ENCODE data around the gene CBX5. TPM values are rescaled to one million over a fixed set of nuclear protein-coding genes. Genes with fewer than 3 reads are reported as not detected.
A peak's percentile ranks its signal among the peaks of the same experiment; 100 is the strongest.

The CBX5 gene
- total and polyA plus RNA-seq, 10 of the 15 experiments (the other 5 are each of a cell fraction or from before 2014, with no cell fraction given), result 46.7 to 138 (median 74.6) TPM

DNA sequence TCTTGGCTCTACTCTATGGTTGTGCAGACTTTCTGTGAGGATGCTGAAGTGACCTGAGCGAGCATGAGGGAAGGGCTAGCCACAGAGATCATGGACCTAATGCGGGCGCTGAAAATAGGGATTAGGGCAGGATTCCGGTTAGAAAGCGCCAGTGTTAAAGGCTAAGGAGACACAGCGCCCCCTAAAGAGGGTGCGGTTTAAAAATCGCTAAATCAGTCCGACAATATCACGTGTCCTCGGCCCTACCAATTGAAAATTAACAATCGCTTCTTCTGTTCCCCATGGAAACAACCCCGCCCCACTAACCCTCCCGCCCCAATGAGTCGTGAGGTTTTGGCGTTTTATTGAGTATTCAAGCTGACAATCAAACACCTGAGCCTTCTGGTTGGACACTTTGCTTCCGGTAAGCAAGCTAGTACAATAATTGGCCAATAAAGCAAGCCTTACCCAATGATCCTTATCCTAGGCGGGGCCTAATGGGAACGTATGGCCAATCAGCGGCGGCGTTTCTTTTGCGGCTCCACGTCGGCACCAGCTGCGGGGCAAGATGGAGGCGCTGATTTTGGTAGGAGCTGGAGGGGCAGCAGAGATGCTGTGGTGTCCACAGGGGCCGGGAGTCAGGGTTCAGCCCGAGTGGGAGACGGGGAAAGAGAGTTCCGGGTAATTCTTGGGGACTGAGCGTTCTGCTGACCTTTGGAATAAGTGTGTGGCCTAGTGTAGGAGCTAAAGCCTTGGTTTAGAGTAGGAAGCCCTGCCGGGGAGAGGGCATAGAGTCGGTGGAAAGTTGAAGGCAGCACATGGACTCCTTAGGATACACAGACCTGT is 44.9 kb upstream of the CBX5 start, which contains the start of gene COPZ1 (continued):
- peak; percentile 92 for TF ChIP-seq POLR2AphosphoS5 (IDR thresholded peaks at IDR 0.05; ENCODE audit: low read length)
- peak; percentile 67; the same call in 1 of the 2 replicates for TF ChIP-seq TCF12 (IDR thresholded peaks at IDR 0.05; ENCODE audit: low read depth, low read length)
- TF ChIP-seq BACH1 (IDR thresholded peaks at IDR 0.05; ENCODE audit: borderline replicate concordance), result peak; percentile 60
- no peak for TF ChIP-seq NRF1 (conservative IDR thresholded peaks at IDR 0.05; ENCODE audit: low read depth, low read length)
- TF ChIP-seq, protein P1, sequence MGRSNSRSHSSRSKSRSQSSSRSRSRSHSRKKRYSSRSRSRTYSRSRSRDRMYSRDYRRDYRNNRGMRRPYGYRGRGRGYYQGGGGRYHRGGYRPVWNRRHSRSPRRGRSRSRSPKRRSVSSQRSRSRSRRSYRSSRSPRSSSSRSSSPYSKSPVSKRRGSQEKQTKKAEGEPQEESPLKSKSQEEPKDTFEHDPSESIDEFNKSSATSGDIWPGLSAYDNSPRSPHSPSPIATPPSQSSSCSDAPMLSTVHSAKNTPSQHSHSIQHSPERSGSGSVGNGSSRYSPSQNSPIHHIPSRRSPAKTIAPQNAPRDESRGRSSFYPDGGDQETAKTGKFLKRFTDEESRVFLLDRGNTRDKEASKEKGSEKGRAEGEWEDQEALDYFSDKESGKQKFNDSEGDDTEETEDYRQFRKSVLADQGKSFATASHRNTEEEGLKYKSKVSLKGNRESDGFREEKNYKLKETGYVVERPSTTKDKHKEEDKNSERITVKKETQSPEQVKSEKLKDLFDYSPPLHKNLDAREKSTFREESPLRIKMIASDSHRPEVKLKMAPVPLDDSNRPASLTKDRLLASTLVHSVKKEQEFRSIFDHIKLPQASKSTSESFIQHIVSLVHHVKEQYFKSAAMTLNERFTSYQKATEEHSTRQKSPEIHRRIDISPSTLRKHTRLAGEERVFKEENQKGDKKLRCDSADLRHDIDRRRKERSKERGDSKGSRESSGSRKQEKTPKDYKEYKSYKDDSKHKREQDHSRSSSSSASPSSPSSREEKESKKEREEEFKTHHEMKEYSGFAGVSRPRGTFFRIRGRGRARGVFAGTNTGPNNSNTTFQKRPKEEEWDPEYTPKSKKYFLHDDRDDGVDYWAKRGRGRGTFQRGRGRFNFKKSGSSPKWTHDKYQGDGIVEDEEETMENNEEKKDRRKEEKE (IDR thresholded peaks at IDR 0.05), result no peak
- TF ChIP-seq JUND (IDR thresholded peaks at IDR 0.05; ENCODE audit: low read depth, low read length), result no peak
- TF ChIP-seq ZNF384 (IDR thresholded peaks at IDR 0.05; ENCODE audit: borderline replicate concordance, low read depth, low read length), result no peak
- TF ChIP-seq E2F8 (IDR thresholded peaks at IDR 0.05; ENCODE audit: low read depth, partially characterized antibody), result no peak
- TF ChIP-seq, protein P2, sequence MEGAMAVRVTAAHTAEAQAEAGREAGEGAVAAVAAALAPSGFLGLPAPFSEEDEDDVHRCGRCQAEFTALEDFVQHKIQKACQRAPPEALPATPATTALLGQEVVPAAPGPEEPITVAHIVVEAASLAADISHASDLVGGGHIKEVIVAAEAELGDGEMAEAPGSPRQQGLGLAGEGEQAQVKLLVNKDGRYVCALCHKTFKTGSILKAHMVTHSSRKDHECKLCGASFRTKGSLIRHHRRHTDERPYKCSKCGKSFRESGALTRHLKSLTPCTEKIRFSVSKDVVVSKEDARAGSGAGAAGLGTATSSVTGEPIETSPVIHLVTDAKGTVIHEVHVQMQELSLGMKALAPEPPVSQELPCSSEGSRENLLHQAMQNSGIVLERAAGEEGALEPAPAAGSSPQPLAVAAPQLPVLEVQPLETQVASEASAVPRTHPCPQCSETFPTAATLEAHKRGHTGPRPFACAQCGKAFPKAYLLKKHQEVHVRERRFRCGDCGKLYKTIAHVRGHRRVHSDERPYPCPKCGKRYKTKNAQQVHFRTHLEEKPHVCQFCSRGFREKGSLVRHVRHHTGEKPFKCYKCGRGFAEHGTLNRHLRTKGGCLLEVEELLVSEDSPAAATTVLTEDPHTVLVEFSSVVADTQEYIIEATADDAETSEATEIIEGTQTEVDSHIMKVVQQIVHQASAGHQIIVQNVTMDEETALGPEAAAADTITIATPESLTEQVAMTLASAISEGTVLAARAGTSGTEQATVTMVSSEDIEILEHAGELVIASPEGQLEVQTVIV (IDR thresholded peaks at IDR 0.05; ENCODE audit: borderline replicate concordance, partially characterized antibody), result peak; percentile 63
- TF ChIP-seq, protein P3, sequence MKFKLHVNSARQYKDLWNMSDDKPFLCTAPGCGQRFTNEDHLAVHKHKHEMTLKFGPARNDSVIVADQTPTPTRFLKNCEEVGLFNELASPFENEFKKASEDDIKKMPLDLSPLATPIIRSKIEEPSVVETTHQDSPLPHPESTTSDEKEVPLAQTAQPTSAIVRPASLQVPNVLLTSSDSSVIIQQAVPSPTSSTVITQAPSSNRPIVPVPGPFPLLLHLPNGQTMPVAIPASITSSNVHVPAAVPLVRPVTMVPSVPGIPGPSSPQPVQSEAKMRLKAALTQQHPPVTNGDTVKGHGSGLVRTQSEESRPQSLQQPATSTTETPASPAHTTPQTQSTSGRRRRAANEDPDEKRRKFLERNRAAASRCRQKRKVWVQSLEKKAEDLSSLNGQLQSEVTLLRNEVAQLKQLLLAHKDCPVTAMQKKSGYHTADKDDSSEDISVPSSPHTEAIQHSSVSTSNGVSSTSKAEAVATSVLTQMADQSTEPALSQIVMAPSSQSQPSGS (IDR thresholded peaks at IDR 0.05; ENCODE audit: low read length), result no peak
- peak; percentile 91 for TF ChIP-seq CREM (IDR thresholded peaks at IDR 0.05; ENCODE audit: low read depth)
- no peak for TF ChIP-seq MEF2B (IDR thresholded peaks at IDR 0.05; ENCODE audit: partially characterized antibody, poor library complexity, severe bottlenecking)
- no peak for TF ChIP-seq HDAC2 (IDR thresholded peaks at IDR 0.05)
- TF ChIP-seq SIX5 (IDR thresholded peaks at IDR 0.05; ENCODE audit: low read depth, low read length, severe bottlenecking), result no peak
- no peak for TF ChIP-seq ESRRA (IDR thresholded peaks at IDR 0.05; ENCODE audit: low read length)
- no peak for TF ChIP-seq TBL1XR1 (IDR thresholded peaks at IDR 0.05; ENCODE audit: low read depth, low read length)
- no peak for TF ChIP-seq ZNF622 (IDR thresholded peaks at IDR 0.05)
- TF ChIP-seq USF2 (IDR thresholded peaks at IDR 0.05; ENCODE audit: borderline replicate concordance, low read depth, low read length), result peak; percentile 81
- peak; percentile 96 for TF ChIP-seq YY1 (IDR thresholded peaks at IDR 0.05; ENCODE audit: low read depth, low read length)

Data from GM12878 (cell line).